GM12865 (cell line): ENCODE measurements around the gene TLL2.

Experiments
- DNase-seq: peaks from one replicate; pipeline ENCODE4 v3.0.0; 2010; ENCODE audit warnings: low read depth
- H3K4me3 ChIP-seq: 2 replicates; pipeline ENCODE4 v1.5.1; 2011; ENCODE audit warnings: mild to moderate bottlenecking, low read depth, low read length, control low read depth
- TF ChIP-seq, protein P1 (sequence below): IDR thresholded peaks from 2 replicates; pipeline ENCODE4 v1.5.1; 2011; ENCODE audit warnings: low read length, control low read depth, low read depth, inconsistent platforms; ENCODE audit not compliant: insufficient read depth; ENCODE audit errors: missing control alignments

TLL2 gene

DNA sequence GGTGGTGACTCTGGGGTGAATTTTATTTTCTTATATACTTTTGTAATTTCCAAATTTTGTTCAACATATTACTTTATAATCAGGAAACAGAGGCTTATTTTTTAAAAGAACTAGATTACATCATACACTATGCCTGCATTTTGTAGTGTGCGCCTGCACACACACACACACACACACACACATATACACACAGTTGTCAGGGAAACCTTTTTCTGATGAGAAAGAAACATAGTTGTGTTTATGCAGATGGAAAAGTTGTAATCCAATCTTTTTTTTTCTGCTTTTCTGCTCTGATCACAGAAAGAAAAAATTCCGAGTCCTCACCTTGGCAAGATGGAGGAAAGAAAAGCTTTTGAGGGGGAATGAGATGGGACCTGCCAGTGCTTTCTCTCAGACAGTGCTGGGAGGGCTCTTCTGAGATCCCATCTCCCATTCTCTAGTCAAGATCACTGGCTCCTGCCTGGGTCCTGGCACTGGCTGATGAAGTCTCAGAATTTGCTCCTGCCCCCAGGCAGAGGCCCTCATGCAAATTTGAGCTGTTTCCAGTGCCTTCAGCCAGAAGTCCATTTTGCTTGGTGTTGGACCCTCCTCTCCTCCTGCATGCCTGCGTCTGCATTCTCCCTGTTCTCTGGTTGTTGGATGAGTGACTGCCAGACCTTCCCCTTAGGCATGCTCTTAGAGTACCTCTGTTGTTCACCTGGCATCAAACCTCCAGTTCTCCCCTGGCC lies 59.7 kb downstream of the TLL2 start:
- H3K4me3 ChIP-seq: no peak overlapping the region
- no peak for DNase-seq
- TF ChIP-seq, protein P1, sequence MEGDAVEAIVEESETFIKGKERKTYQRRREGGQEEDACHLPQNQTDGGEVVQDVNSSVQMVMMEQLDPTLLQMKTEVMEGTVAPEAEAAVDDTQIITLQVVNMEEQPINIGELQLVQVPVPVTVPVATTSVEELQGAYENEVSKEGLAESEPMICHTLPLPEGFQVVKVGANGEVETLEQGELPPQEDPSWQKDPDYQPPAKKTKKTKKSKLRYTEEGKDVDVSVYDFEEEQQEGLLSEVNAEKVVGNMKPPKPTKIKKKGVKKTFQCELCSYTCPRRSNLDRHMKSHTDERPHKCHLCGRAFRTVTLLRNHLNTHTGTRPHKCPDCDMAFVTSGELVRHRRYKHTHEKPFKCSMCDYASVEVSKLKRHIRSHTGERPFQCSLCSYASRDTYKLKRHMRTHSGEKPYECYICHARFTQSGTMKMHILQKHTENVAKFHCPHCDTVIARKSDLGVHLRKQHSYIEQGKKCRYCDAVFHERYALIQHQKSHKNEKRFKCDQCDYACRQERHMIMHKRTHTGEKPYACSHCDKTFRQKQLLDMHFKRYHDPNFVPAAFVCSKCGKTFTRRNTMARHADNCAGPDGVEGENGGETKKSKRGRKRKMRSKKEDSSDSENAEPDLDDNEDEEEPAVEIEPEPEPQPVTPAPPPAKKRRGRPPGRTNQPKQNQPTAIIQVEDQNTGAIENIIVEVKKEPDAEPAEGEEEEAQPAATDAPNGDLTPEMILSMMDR: no peak

DNA sequence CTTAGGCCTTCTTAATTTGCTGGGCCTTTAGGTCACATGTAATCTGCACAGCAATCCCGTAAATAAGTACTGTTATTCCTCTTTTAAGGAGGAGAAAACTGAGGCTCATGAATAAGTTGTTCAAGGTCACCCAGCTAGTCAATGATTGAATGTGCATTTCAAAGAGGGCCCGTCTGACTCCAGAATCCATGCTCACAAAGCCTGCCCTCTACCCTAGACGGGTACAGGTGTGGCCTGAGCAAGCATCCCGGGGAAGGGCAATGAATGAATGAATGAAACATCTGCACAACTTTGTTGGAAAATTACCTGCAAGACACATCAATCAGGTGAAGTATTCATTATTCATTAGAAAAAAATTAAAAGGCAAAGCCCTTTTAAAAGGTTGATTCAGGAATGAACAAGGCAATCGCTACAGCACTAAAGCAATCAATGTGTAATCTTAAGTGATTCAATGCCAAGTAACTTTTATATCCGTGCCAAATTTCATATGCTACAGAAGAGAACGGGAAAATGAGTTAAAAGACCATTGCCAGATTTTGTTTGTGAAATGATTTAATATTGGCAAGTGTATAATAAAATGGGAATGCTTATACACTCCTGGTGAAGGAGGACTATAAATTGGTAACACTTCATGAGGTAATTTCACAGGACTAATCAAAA lies 61.1 kb downstream of the TLL2 start:
- DNase-seq: no peak
- no peak overlapping the region for H3K4me3 ChIP-seq
- TF ChIP-seq, protein P1: no peak

DNA sequence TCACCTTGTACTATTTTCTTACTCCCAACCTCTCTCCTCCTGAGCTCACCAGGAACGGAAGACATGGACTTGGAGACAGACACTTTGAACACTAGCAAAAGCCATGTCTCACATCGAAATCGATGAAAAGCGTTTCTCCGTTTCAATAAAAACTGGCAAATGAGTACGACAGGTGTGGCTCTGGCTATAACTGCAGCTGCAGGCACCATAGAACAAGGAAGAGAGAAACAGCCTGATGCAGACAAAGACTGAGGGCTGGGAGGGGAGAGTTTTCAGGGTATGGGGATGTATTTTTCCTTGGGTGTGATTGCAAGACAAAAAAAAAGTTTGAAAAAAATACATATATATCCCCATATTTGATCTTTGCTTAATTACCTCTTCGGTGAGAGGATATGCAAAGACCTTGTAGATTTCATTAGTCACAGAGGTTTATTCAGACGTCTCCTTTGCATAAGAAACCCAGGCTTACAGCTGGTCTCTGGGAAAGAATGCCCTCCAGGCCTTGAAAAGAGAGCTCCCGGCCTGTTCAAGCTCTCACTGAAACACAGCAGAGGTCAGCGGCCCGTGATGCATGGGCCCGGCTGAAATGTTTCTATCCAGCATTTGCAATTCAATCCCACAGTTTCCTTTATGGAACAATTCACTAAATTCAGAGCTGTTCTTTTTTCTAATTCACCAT lies 63.1 kb downstream of the TLL2 start:
- TF ChIP-seq, protein P1: no peak
- H3K4me3 ChIP-seq: no peak overlapping the region
- no peak for DNase-seq

DNA sequence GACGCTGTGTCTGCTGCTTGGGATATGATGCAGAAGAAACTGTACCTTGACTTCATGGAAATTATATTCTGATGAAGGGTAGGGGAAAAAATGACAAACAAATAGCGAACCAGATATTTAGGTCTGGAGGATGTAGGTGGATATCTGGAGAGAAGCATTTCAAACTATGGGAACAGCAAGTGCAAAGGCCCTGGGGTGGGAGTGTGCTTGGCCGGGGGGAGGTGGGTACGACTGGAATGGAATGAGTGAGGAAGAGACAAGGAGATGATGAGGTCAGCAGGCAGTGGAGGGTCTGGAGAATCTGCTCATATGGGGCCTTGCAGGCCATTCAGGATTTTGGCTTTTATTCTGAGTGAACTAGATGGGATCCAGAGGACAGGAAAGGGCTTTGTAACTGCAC lies 65.2 kb downstream of the TLL2 start:
- TF ChIP-seq, protein P1: no peak
- DNase-seq: no peak
- H3K4me3 ChIP-seq: no peak overlapping the region

DNA sequence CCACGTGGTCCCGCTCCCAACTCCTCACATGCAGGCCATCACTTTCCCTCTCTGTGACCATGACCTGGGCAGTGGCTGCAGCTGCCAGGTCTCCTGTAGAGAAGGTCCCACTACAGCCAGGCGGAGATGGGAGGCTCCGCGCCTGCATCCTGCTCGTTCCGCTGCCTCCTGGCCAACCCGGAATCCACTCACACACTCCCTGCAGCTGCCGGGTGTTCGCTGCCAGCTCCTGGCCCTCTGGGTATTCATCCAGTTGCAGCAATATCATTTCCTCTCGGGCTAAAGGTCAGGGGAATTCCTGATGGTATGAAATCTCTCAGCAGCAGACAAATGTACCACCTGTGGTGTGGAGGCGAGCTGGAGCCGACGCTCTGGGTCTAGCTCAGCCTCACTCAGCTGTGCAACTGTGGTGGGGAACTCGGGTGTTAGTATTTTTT lies 65.7 kb downstream of the TLL2 start:
- TF ChIP-seq, protein P1: no peak
- no peak overlapping the region for H3K4me3 ChIP-seq
- peak; percentile 72 for DNase-seq

DNA sequence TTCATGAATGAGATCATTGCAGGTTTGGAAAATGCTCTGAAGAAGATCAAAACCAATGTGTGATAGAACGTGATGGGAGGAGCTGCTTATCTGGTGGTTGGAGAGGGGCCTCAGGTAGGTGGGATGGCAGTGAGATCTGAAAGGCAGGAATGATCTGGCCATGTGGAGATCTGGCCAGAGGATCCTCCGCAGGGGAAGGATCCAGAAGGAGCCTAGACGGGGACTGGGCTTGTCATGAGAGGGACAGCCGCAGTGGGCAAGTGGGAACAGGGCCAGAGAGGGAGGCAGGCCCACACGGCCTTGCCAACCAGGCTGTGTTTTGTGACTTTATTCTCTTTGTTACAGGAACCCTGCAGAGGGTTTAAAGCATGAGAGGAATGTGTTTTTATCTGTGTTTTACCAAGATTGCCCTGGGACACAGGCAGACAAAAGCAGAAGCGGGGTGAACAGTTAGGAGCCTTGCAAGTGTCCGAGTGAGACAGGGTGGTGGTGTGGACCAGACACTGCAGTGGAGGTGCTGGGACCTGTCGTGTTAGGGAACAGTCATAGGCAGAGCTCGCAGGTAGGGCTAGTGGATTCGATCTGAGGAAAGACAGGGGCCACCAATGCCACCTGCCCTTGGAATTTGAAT lies 66.6 kb downstream of the TLL2 start:
- TF ChIP-seq, protein P1: no peak
- H3K4me3 ChIP-seq: no peak overlapping the region
- no peak for DNase-seq
